ENCODE results near the gene AHCYL1.

DNA sequence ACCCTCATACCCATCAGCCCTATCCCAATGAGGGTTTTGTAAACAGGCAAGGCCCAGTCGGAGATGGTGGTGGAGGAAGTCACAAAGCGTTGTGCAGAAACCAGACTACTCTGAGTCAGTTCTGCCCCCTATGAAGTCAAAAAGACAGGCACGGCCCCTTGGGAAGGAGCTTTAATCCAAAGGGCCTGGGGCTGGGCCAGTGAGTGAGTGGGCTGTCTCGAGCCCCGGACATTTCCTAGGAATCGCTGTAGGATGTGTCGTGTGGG is 442 bp upstream of the AHCYL1 start:
- TF ChIP-seq, protein P1, sequence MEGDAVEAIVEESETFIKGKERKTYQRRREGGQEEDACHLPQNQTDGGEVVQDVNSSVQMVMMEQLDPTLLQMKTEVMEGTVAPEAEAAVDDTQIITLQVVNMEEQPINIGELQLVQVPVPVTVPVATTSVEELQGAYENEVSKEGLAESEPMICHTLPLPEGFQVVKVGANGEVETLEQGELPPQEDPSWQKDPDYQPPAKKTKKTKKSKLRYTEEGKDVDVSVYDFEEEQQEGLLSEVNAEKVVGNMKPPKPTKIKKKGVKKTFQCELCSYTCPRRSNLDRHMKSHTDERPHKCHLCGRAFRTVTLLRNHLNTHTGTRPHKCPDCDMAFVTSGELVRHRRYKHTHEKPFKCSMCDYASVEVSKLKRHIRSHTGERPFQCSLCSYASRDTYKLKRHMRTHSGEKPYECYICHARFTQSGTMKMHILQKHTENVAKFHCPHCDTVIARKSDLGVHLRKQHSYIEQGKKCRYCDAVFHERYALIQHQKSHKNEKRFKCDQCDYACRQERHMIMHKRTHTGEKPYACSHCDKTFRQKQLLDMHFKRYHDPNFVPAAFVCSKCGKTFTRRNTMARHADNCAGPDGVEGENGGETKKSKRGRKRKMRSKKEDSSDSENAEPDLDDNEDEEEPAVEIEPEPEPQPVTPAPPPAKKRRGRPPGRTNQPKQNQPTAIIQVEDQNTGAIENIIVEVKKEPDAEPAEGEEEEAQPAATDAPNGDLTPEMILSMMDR (IDR thresholded peaks at IDR 0.05): no peak
- no peak for TF ChIP-seq EZH2 (IDR thresholded peaks at IDR 0.05)

Measured in neural progenitor cell (in vitro differentiated cells).